Measurements from ENCODE around the gene DNAAF8. TPM values are rescaled to one million over a fixed set of nuclear protein-coding genes. Genes with fewer than 3 reads are reported as not detected.

DNAAF8 gene
- total and polyA plus RNA-seq, 12 donors = 0.30 to 3.3 (median 1.5) TPM

DNA sequence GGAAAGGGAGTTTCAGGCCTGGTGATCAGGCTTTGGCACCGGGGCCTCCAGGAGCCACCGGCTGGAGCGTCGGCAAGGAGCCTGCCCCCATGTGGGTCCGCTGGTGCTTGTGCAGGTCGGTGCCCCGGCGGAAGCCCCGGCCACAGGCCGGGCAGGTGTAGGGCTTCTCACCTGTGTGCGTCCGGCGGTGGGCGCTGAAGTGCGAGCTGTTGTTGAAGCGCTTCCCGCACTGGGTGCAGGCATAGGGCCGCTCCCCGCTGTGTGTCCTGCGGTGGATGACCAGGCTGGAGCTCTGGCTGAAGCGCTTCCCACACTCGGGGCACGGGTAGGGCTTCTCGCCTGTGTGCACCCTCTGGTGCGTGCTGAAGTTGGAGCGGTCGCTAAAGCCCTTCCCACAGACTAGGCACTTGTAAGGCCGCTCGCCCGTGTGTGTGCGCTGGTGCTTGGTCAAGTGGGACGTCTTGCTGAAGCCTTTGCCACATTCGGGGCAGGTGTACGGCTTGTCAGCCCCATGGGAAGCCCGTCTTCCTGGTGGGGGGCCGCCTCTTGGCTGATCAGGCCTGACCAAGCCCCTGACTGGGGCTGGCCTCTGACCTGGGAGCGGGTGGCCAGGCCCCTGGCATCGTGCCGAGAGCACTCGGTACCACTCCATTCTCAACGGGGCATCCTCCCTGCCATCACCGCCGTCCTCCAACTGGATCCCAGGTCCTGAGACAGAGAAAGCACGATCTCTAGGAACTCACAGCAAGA lies 18.2 kb downstream of the DNAAF8 start:
- TF ChIP-seq, protein P1, sequence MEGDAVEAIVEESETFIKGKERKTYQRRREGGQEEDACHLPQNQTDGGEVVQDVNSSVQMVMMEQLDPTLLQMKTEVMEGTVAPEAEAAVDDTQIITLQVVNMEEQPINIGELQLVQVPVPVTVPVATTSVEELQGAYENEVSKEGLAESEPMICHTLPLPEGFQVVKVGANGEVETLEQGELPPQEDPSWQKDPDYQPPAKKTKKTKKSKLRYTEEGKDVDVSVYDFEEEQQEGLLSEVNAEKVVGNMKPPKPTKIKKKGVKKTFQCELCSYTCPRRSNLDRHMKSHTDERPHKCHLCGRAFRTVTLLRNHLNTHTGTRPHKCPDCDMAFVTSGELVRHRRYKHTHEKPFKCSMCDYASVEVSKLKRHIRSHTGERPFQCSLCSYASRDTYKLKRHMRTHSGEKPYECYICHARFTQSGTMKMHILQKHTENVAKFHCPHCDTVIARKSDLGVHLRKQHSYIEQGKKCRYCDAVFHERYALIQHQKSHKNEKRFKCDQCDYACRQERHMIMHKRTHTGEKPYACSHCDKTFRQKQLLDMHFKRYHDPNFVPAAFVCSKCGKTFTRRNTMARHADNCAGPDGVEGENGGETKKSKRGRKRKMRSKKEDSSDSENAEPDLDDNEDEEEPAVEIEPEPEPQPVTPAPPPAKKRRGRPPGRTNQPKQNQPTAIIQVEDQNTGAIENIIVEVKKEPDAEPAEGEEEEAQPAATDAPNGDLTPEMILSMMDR (IDR thresholded peaks at IDR 0.05) = no peak
- no peak for TF ChIP-seq POLR2A (IDR thresholded peaks at IDR 0.05)
- DNase-seq = no peak
- intact Hi-C loops (cut with DNase I) = no loop called here

DNA sequence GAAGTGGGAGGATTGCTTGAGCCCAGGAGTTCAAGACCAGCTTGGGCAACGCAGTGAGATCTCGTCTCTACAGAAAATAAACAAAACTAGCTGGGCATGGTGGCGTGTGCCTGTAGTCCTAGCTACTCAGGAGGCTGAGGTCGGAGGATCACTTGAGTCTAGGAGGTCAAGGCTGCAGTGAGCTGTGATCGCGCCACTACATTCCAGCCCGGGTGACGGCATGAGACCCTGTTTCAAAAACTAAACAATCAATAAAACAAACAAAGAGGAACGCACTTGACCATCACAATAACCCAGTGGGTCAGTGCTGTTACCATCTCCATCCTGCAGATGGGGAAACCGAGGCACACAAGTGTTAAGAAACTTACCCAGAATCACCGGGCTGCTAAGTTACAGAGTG lies 18.9 kb downstream of the DNAAF8 start:
- TF ChIP-seq POLR2A (IDR thresholded peaks at IDR 0.05) = no peak
- TF ChIP-seq, protein P1 (IDR thresholded peaks at IDR 0.05) = no peak
- intact Hi-C loops (cut with DNase I) = no loop called here
- Histone ChIP-seq H3K36me3 (replicated peaks in 1 of 2) (peaks cover 0 to 58% of the 10 kb centered on the region in 2 donors), H3K4me3 (no peak overlapping the region), H3K27ac (no peak overlapping the region), H3K27me3 (no peaks in the 10 kb centered on the region), H3K4me1 (replicated peaks in 1 of 2) (no peaks in the 10 kb centered on the region), H3K9me3 (replicated peaks in 1 of 3) (no peaks in the 10 kb centered on the region)
- DNase-seq = no peak
- 85 to 91% (median 90%) methylated on average over 11 of the region's 11 CpGs for WGBS, 4 donors

More for the DNA sequence above, 18.2 kb downstream of the DNAAF8 start:
- H3K9me3 ChIP-seq (replicated peaks in 1 of 3) = no peaks in the 10 kb centered on the region
- no peaks in the 10 kb centered on the region for H3K4me1 ChIP-seq (replicated peaks in 1 of 2)
- H3K36me3 ChIP-seq (replicated peaks in 1 of 2) = peaks cover 0 to 52% of the 10 kb centered on the region in 2 donors
- 90 to 96% (median 95%) methylated on average over 15 to 44 of the region's 44 CpGs for WGBS, 4 donors
- H3K4me3 ChIP-seq = no peak overlapping the region
- no peaks in the 10 kb centered on the region for H3K27me3 ChIP-seq
- no peak overlapping the region for H3K27ac ChIP-seq

- intact Hi-C loops (cut with DNase I) = no loop called here
- H3K36me3 ChIP-seq (replicated peaks in 1 of 2) = peaks cover 0 to 70% of the 10 kb centered on the region in 2 donors
Observed at GRCh38 chr16:4754865-4755264, 20.5 kb downstream of the DNAAF8 start.

GRCh38 chr16:4755687-4756086 lies 21.4 kb downstream of the DNAAF8 start:
- intact Hi-C loops (cut with DNase I) = no loop called here
- no peaks in the 10 kb centered on the region for H3K27me3 ChIP-seq
- TF ChIP-seq, protein P1 (IDR thresholded peaks at IDR 0.05) = no peak
- no peak for TF ChIP-seq POLR2A (IDR thresholded peaks at IDR 0.05)
- no peak overlapping the region for H3K27ac ChIP-seq
- no peaks in the 10 kb centered on the region for H3K9me3 ChIP-seq (replicated peaks in 1 of 3)
- H3K36me3 ChIP-seq (replicated peaks in 1 of 2) = peaks cover 0 to 74% of the 10 kb centered on the region in 2 donors
- H3K4me3 ChIP-seq = no peak overlapping the region
- H3K4me1 ChIP-seq (replicated peaks in 1 of 2) = no peaks in the 10 kb centered on the region
- WGBS, 4 donors = 93 to 97% (median 96%) methylated on average over 6 of the region's 6 CpGs
- no peak for DNase-seq

More at GRCh38 chr16:4754865-4755264, 20.5 kb downstream of the DNAAF8 start:
- no peak for DNase-seq
- WGBS, 4 donors = 91 to 99% (median 97%) methylated on average over 4 of the region's 4 CpGs
- H3K4me3 ChIP-seq = no peak overlapping the region
- H3K27ac ChIP-seq = no peak overlapping the region
- TF ChIP-seq, protein P1 (IDR thresholded peaks at IDR 0.05) = no peak
- TF ChIP-seq POLR2A (IDR thresholded peaks at IDR 0.05) = no peak
- H3K4me1 ChIP-seq (replicated peaks in 1 of 2) = no peaks in the 10 kb centered on the region
- no peaks in the 10 kb centered on the region for H3K27me3 ChIP-seq
- no peaks in the 10 kb centered on the region for H3K9me3 ChIP-seq (replicated peaks in 1 of 3)

Data from adrenal gland (tissue), 12 donors.